ENCODE measurements around the gene SYNE2.

SYNE2 gene

GRCh38 chr14:63972323-63972932 is 119.6 kb downstream of the SYNE2 start:
- Histone ChIP-seq H3K4me1 (no peaks in the 10 kb centered on the region), H3K4me2 (ENCODE audit: low read length) (no peak overlapping the region), H3K27ac (no peak overlapping the region), H3K36me3 (ENCODE audit: control insufficient read depth, insufficient read depth, low read length) (no peaks in the 10 kb centered on the region), H3K9ac (no peak overlapping the region), H2AFZ (no peak overlapping the region), H3K9me3 (ENCODE audit: control insufficient read depth, low read length) (no peaks in the 10 kb centered on the region), H3K27me3 (ENCODE audit: control insufficient read depth, insufficient read depth, low read length) (no peaks in the 10 kb centered on the region), H3K4me3 (ENCODE audit: low read depth, low read length) (no peak overlapping the region), H3K79me2 (no peaks in the 10 kb centered on the region)
- TF ChIP-seq CTCF (IDR thresholded peaks at IDR 0.05) = no peak

GRCh38 chr14:63974176-63974575 is 121.4 kb downstream of the SYNE2 start:
- no peak for TF ChIP-seq CTCF (IDR thresholded peaks at IDR 0.05)
- no peak overlapping the region for H2AFZ ChIP-seq
- no peaks in the 10 kb centered on the region for H3K79me2 ChIP-seq
- H3K27me3 ChIP-seq (ENCODE audit: control insufficient read depth, insufficient read depth, low read length) = no peaks in the 10 kb centered on the region
- no peak overlapping the region for H3K4me2 ChIP-seq (ENCODE audit: low read length)
- H3K9ac ChIP-seq = no peak overlapping the region
- H3K4me1 ChIP-seq = no peaks in the 10 kb centered on the region
- no peak overlapping the region for H3K4me3 ChIP-seq (ENCODE audit: low read depth, low read length)
- H3K27ac ChIP-seq = no peak overlapping the region
- H3K9me3 ChIP-seq (ENCODE audit: control insufficient read depth, low read length) = no peaks in the 10 kb centered on the region
- no peaks in the 10 kb centered on the region for H3K36me3 ChIP-seq (ENCODE audit: control insufficient read depth, insufficient read depth, low read length)

- no peak overlapping the region for H3K27ac ChIP-seq
- no peak overlapping the region for H2AFZ ChIP-seq
- no peak overlapping the region for H3K4me3 ChIP-seq (ENCODE audit: low read depth, low read length)
- H3K9me3 ChIP-seq (ENCODE audit: control insufficient read depth, low read length) = no peaks in the 10 kb centered on the region
- H3K79me2 ChIP-seq = no peaks in the 10 kb centered on the region
- no peak for TF ChIP-seq CTCF (IDR thresholded peaks at IDR 0.05)
- H3K4me2 ChIP-seq (ENCODE audit: low read length) = no peak overlapping the region
- H3K36me3 ChIP-seq (ENCODE audit: control insufficient read depth, insufficient read depth, low read length) = no peaks in the 10 kb centered on the region
- H3K27me3 ChIP-seq (ENCODE audit: control insufficient read depth, insufficient read depth, low read length) = no peaks in the 10 kb centered on the region
- H3K9ac ChIP-seq = no peak overlapping the region
- no peaks in the 10 kb centered on the region for H3K4me1 ChIP-seq
Measured at GRCh38 chr14:63981569-63981968, 128.8 kb downstream of the SYNE2 start.

- H2AFZ ChIP-seq = no peak overlapping the region
- H3K4me3 ChIP-seq (ENCODE audit: low read depth, low read length) = no peak overlapping the region
- H3K9me3 ChIP-seq (ENCODE audit: control insufficient read depth, low read length) = no peaks in the 10 kb centered on the region
- H3K27ac ChIP-seq = no peak overlapping the region
- no peaks in the 10 kb centered on the region for H3K79me2 ChIP-seq
- H3K27me3 ChIP-seq (ENCODE audit: control insufficient read depth, insufficient read depth, low read length) = no peaks in the 10 kb centered on the region
- no peak overlapping the region for H3K4me2 ChIP-seq (ENCODE audit: low read length)
- no peaks in the 10 kb centered on the region for H3K36me3 ChIP-seq (ENCODE audit: control insufficient read depth, insufficient read depth, low read length)
- no peak for TF ChIP-seq CTCF (IDR thresholded peaks at IDR 0.05)
- H3K4me1 ChIP-seq = no peaks in the 10 kb centered on the region
- H3K9ac ChIP-seq = no peak overlapping the region
Measured at GRCh38 chr14:63982156-63982555, 129.4 kb downstream of the SYNE2 start.

- Histone ChIP-seq H3K27me3 (ENCODE audit: control insufficient read depth, insufficient read depth, low read length) (no peaks in the 10 kb centered on the region), H3K36me3 (ENCODE audit: control insufficient read depth, insufficient read depth, low read length) (no peaks in the 10 kb centered on the region), H3K4me3 (ENCODE audit: low read depth, low read length) (no peak overlapping the region), H2AFZ (no peak overlapping the region), H3K4me2 (ENCODE audit: low read length) (no peak overlapping the region), H3K4me1 (no peaks in the 10 kb centered on the region), H3K9me3 (ENCODE audit: control insufficient read depth, low read length) (no peaks in the 10 kb centered on the region), H3K27ac (no peak overlapping the region), H3K79me2 (no peaks in the 10 kb centered on the region), H3K9ac (no peak overlapping the region)
- no peak for TF ChIP-seq CTCF (IDR thresholded peaks at IDR 0.05)
Measured at GRCh38 chr14:63982629-63983028, 129.8 kb downstream of the SYNE2 start.
